C4-2B (cell line): ENCODE data around the gene SLAMF8.

Experiments
- CTCF ChIP-seq: fragments of 450-650 bp; conservative IDR thresholded peaks from 2 replicates; pipeline ENCODE4 v1.5.1; 2017; ENCODE audit warnings: mild to moderate bottlenecking
- ZFX ChIP-seq: fragments of 450-650 bp; IDR thresholded peaks from 2 replicates; pipeline ENCODE4 v1.6.1; 2017

- TF ChIP-seq CTCF = no peak
- no peak for TF ChIP-seq ZFX
Measured at GRCh38 chr1:159821171-159821867, 5.4 kb upstream of the SLAMF8 start.
